GM12801 (cell line): Measurements from ENCODE around the gene IGF1R.

Experiments used
- CTCF ChIP-seq: IDR thresholded peaks from one replicate; pipeline ENCODE4 v1.5.1; 2011; ENCODE audit warnings: control low read depth; ENCODE audit not compliant: insufficient read length; ENCODE audit errors: extremely low read depth

Gene IGF1R

GRCh38 chr15:98999233-98999632, 350.9 kb downstream of the IGF1R start:
- TF ChIP-seq CTCF, result no peak

- TF ChIP-seq CTCF, result no peak
These were observed 353.9 kb downstream of the IGF1R start for GRCh38 chr15:99002226-99002625.

GRCh38 chr15:99006146-99006545, 357.8 kb downstream of the IGF1R start:
- no peak for TF ChIP-seq CTCF

GRCh38 chr15:99006904-99007495, 358.7 kb downstream of the IGF1R start:
- no peak for TF ChIP-seq CTCF

GRCh38 chr15:99009741-99010330, 361.5 kb downstream of the IGF1R start:
- TF ChIP-seq CTCF, result no peak

- TF ChIP-seq CTCF, result no peak
These were observed 362.4 kb downstream of the IGF1R start for GRCh38 chr15:99010768-99011167.
